Vein endothelial cell (primary cell): ENCODE measurements around the gene GPT2. TPM values are rescaled to one million over a fixed set of nuclear protein-coding genes. Genes with fewer than 3 reads are reported as not detected.

ENCODE experiments used
- small RNA-seq: library from RNA; depleted of rRNA; stranded (forward); fragments of <200 nt; gene quantifications from one replicate; pipeline ENCODE3, GENCODE V24; 2012
- total RNA-seq: library from RNA; depleted of rRNA; stranded (reverse); fragments of >200 nt; gene quantifications from 2 replicates; pipeline ENCODE4 v1.2.3, GENCODE V29; 2012

GPT2 gene, protein sequence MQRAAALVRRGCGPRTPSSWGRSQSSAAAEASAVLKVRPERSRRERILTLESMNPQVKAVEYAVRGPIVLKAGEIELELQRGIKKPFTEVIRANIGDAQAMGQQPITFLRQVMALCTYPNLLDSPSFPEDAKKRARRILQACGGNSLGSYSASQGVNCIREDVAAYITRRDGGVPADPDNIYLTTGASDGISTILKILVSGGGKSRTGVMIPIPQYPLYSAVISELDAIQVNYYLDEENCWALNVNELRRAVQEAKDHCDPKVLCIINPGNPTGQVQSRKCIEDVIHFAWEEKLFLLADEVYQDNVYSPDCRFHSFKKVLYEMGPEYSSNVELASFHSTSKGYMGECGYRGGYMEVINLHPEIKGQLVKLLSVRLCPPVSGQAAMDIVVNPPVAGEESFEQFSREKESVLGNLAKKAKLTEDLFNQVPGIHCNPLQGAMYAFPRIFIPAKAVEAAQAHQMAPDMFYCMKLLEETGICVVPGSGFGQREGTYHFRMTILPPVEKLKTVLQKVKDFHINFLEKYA
- total RNA-seq, result 7.6 and 8.5 TPM in 2 replicates

DNA sequence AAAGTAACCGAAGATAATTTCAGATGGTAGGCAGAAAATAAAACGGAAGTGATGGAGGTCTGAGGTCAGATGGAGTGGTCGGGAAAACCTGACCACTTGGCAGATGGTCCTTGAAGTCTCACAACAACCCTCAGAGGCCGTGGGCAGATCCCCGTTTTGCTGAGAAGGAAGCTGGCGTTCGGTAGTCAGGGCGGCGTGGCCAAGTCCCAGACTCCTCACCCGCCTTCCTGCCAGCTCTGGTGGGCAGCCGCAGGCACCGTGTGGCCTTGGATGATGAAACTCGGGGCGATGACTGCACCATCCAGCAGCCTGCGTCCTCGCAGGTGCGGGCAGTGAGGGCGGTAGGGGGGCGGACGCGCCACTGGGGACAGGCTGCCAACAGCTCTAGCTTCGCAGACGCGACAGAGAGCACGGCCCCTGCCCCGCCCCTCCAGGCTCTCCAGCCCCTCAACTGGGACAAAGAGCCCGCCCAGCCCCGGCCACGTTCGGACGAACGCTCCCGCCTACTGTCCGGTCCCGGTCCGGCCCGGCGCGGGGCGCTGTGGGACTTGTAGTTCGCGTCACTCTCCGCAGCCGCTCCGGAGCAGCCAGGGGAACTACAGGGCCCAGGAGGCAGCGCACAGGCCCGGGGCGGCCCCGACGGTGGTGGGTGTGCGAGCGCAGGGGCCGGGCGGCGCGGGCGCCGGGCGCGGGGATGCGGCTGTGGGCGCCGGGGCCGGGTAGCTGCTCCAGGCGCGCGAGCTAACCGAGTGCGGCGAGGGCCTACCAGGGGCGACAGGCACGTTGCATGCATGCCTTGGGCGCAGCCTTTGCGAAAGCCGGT lies at the start of gene GPT2:
Gene GPT2 (plus strand): TSS at position 673 of the 823 bp plus-strand sequence. CDS start 354 bp downstream, outside the sequence.

GRCh38 chr16:46973207-46973995 lies 89.2 kb downstream of the GPT2 start, which contains the start of gene DNAJA2:
Gene DNAJA2 (minus strand): TSS chr16:46973674. CDS start chr16:46973572, 102 bp downstream.

Small RNAs within 50 kb of the gene (small RNA-seq; reads per million reads assigned to genes)
- not detected for gene AC007225.2

Other genes starting within 250 kb of the GPT2 start
- 83.0 and 137 TPM in 2 replicates for gene VPS35, start 195.2 kb upstream of the GPT2 start, total RNA-seq
- 7.2 and 14.7 TPM in 2 replicates for gene ORC6, start 194.7 kb upstream of the GPT2 start, total RNA-seq
- 0.10 and 0.33 TPM in 2 replicates for gene MYLK3, start 136.0 kb upstream of the GPT2 start, total RNA-seq
- gene C16orf87, start 53.2 kb upstream of the GPT2 start, total RNA-seq, result 5.6 and 6.9 TPM in 2 replicates
- 70.2 and 80.2 TPM in 2 replicates for gene DNAJA2, start 89.3 kb downstream of the GPT2 start, total RNA-seq